GM20000 (cell line): ENCODE data around the gene TGIF2.

Experiments used
- DNase-seq: peaks from one replicate; pipeline ENCODE4 v3.0.0; 2012; ENCODE audit warnings: low spot score
- TF ChIP-seq, protein P1 (sequence below): IDR thresholded peaks from 2 replicates; pipeline ENCODE4 v1.5.1; 2012; ENCODE audit warnings: mild to moderate bottlenecking, control low read depth; ENCODE audit errors: extremely low read depth, missing control alignments

Gene TGIF2

DNA sequence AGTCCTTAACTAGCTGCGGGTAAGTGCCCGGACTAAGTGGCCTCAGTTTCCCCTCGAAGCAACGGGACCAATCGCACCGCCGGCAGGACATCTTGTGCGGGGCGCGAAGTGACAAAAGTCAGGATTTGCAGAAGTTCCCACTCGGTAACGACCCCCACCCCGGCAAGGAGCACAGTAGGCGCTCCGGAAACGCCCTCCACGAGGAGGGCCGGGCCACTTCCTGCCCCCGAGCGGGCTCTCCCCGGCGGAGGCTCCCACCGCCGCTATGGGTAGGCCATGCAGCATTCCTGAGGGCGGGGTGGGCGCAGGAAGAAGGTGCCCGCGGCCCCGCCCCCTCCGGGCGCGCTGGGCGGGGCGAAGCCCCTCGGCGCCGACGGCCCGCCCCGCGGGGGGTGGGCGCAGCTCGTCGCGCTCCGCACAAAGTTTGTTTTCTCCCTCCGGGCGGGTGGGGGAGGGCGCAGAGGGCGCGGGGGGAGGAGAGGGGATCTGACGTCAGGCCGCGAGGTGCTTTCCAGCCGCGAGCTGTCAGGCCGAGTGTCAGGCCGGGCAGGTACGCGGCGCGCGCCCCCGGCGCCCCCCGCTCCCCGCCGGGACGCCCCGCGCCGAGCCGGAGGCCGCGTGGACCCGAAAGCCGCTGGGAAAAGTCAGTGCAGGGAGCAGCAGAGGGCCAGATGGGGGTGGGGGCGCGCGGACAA is at the start of gene TGIF2:
TSS of gene TGIF2 (plus strand) at position 495 of the 695 bp plus-strand sequence. CDS start 5,178 bp downstream, outside the sequence.
- TF ChIP-seq, protein P1, sequence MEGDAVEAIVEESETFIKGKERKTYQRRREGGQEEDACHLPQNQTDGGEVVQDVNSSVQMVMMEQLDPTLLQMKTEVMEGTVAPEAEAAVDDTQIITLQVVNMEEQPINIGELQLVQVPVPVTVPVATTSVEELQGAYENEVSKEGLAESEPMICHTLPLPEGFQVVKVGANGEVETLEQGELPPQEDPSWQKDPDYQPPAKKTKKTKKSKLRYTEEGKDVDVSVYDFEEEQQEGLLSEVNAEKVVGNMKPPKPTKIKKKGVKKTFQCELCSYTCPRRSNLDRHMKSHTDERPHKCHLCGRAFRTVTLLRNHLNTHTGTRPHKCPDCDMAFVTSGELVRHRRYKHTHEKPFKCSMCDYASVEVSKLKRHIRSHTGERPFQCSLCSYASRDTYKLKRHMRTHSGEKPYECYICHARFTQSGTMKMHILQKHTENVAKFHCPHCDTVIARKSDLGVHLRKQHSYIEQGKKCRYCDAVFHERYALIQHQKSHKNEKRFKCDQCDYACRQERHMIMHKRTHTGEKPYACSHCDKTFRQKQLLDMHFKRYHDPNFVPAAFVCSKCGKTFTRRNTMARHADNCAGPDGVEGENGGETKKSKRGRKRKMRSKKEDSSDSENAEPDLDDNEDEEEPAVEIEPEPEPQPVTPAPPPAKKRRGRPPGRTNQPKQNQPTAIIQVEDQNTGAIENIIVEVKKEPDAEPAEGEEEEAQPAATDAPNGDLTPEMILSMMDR = no peak
- peak; percentile 100 for DNase-seq

GRCh38 chr20:36525620-36526365 is 47.6 kb upstream of the TGIF2 start:
- TF ChIP-seq, protein P1 = no peak
- no peak for DNase-seq

- TF ChIP-seq, protein P1 = no peak
- DNase-seq = no peak
Observed at GRCh38 chr20:36526521-36527011, 46.8 kb upstream of the TGIF2 start.

GRCh38 chr20:36527331-36528125 is 45.9 kb upstream of the TGIF2 start:
- TF ChIP-seq, protein P1 = no peak
- no peak for DNase-seq

DNA sequence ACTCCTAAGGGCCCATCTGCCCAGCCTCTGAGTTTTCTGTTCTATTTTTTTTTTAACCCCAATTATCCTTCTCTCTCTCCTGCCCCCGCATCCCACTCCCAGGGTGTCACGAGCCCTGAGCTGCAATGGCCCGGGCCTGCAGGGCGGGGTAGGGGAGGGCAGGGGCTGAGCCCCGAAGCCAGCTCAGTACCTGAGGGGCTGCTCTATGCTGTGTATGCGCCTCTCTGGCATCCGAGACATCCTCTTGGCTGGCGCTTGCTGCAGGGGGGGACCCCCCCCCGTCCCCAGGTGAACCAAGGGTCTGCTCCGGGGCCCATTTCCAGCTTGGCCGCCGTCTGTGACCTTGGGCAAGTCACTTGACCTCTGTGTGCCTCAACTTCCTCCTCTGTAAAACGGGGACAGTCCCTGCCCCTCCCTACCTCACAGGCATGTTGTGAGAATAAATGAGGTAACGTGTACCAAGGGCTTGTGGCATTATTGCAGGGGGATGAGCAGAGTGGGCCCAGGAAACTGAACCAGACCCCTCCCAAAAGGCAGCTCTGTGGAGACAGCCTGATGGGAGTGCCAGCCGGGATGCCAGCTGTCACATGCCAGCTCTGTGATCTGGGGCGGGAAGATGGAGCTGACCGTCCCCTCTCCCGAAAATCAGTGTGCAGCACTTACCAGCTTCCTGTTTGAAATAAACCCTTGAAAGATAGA is 45.1 kb upstream of the TGIF2 start:
- DNase-seq = no peak
- TF ChIP-seq, protein P1 = no peak

- DNase-seq = no peak
- TF ChIP-seq, protein P1 = no peak
Observed at GRCh38 chr20:36528875-36529417, 44.5 kb upstream of the TGIF2 start.
